H1 (cell line): ENCODE results near the gene MPPED1. TPM values are rescaled to one million over a fixed set of nuclear protein-coding genes. Genes with fewer than 3 reads are reported as not detected.

Experiments used
- ATF3 ChIP-seq: IDR thresholded peaks from 2 replicates; pipeline ENCODE4 v1.6.1; 2011; ENCODE audit warnings: low read depth, mild to moderate bottlenecking, low read length; ENCODE audit not compliant: insufficient read depth
- BACH1 ChIP-seq: IDR thresholded peaks from 2 replicates; pipeline ENCODE4 v1.6.1; 2012; ENCODE audit warnings: low read length, improper control_type of control experiment
- CREB1 ChIP-seq: IDR thresholded peaks from 2 replicates; pipeline ENCODE4 v1.6.1; 2012; ENCODE audit warnings: inconsistent platforms
- CTCF ChIP-seq, 3 experiments: IDR thresholded peaks; 1 replicate in 2 of 3; 2 replicates in 1 of 3; pipeline versions ENCODE4 v1.5.1 to v1.6.1; 2011; ENCODE audit warnings: low read length in 3 of 3, mild to moderate bottlenecking in 3 of 3, inconsistent platforms in 2 of 3, low read depth in 1 of 3, moderate library complexity in 1 of 3; ENCODE audit not compliant: insufficient read depth in 1 of 3; ENCODE audit errors: control extremely low read depth in 1 of 3
- EP300 ChIP-seq, 2 experiments: IDR thresholded peaks; 1 replicate in 1 of 2; 2 replicates in 1 of 2; pipeline ENCODE4 v1.6.1; 2011 to 2012; ENCODE audit warnings: low read depth in 2 of 2, low read length in 2 of 2, mild to moderate bottlenecking in 2 of 2, borderline replicate concordance in 1 of 2, inconsistent platforms in 1 of 2, moderate library complexity in 1 of 2
- GABPA ChIP-seq: IDR thresholded peaks from 2 replicates; pipeline ENCODE4 v1.6.1; 2011; ENCODE audit warnings: mild to moderate bottlenecking, low read length, moderate library complexity, borderline replicate concordance; ENCODE audit not compliant: insufficient read depth
- MAX ChIP-seq: IDR thresholded peaks from 2 replicates; pipeline ENCODE4 v1.6.1; 2012; ENCODE audit warnings: inconsistent platforms
- RAD21 ChIP-seq, 2 experiments: IDR thresholded peaks in 1 of 2; conservative IDR thresholded peaks in 1 of 2; 2 replicates each; pipeline ENCODE4 v1.6.1; 2011; ENCODE audit warnings: low read depth in 2 of 2, low read length in 2 of 2, improper control_type of control experiment in 1 of 2, inconsistent platforms in 1 of 2, mild to moderate bottlenecking in 1 of 2, moderate library complexity in 1 of 2
- RBBP5 ChIP-seq: IDR thresholded peaks from 2 replicates; pipeline ENCODE4 v1.7.1; 2012; ENCODE audit warnings: low read depth, mild to moderate bottlenecking, inconsistent platforms, low read length, moderate library complexity, borderline replicate concordance
- RFX5 ChIP-seq: IDR thresholded peaks from 2 replicates; pipeline ENCODE4 v1.6.1; 2011; ENCODE audit warnings: low read depth, low read length, improper control_type of control experiment, borderline replicate concordance
- RXRA ChIP-seq: IDR thresholded peaks from 2 replicates; pipeline ENCODE4 v1.6.1; 2011; ENCODE audit warnings: low read depth, mild to moderate bottlenecking, low read length, moderate library complexity; ENCODE audit not compliant: insufficient read depth
- SP1 ChIP-seq: IDR thresholded peaks from 2 replicates; pipeline ENCODE4 v1.6.1; 2011; ENCODE audit warnings: low read depth, low read length
- YY1 ChIP-seq: IDR thresholded peaks from 2 replicates; pipeline ENCODE4 v1.6.1; 2011; ENCODE audit warnings: low read depth, mild to moderate bottlenecking, low read length
- polyA plus RNA-seq, 7 experiments: library from polyadenylated mRNA; depleted of rRNA in 3 of 7; stranded (reverse) in 5 of 7; unstranded in 2 of 7; fragments of >200 nt in 5 of 7; fragments of 200-250 nt in 2 of 7; gene quantifications; 1 replicate in 5 of 7; 2 replicates in 1 of 7; 4 replicates in 1 of 7; pipeline versions ENCODE4 v1.2.1 to v1.2.3, GENCODE V29; 2011 to 2013; ENCODE audit warnings: missing spikeins in 2 of 7, mixed read lengths in 2 of 7
- total RNA-seq: library from RNA; stranded (reverse); fragmentation: NEBNext Ultra II Directional; extraction: Animal tissue kit (Norgen Biotek cat#: 25700); gene quantifications from 2 replicates; pipeline ENCODE4 v1.2.1, GENCODE V29; 2021

MPPED1 gene
- total and polyA plus RNA-seq, 2 of the 8 experiments (the other 6 are each of a cell fraction or from before 2014, with no cell fraction given): 0.29 to 0.37 TPM

DNA sequence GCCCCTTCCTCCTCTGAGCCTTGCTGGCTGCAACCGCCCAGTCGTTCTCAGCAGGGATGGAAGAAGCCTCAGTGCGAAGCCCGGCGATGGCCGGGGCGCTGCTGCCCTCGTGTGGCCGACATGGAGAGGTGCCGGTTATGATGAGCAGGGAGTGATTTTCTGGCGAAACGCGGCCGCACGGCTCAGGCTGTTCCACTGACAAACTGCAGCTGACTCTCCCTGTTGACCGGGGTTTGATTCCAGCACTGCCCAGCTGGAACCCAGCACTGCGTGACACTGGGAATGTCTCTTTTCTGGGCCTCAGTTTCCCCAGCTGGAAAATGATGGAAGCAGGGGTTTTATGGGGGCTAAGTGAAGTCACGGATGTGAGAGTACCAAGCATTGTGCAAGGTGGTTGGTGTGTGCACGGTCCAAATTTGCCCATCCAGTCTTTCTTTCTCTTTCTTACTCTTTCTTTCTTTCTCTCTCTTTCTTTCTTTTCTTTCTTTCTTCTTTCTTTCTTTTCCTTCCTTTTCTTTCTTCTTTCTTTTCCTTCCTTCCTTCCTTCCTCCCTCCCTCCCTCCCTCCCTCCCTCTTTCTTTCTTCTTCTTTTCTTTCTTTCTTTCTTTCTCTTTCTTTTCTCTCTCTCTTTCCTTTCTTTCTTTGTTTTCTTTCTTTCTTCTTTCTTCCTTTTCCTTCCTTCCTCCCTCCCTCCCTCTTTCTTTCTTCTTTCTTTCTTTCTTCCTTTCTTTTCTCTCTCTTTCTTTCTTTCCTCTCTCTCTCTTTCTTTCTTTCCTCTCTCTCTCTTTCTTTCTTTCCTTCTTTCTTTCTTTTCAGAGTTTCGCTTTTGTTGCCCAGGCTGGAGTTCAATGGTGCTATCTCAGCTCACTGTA, 25.8 kb upstream of the MPPED1 start (continued):
- no peak for TF ChIP-seq ATF3
- no peak for TF ChIP-seq BACH1
- 0 out of 2 replicates have a peak, but pooled peaks have one; percentile 31 for TF ChIP-seq MAX
- 0 out of 2 replicates have a peak, but pooled peaks have one; percentile 52 for TF ChIP-seq YY1
- TF ChIP-seq CTCF (IDR thresholded peaks at IDR 0.05; ENCODE audit: control extremely low read depth in 1 of 3, insufficient read depth in 1 of 3, low read depth in 1 of 3, low read length in 3 of 3): peak; percentile 95 to 96 (median 96)
- TF ChIP-seq EP300 (IDR thresholded peaks at IDR 0.05; ENCODE audit: borderline replicate concordance in 1 of 2, low read depth in 2 of 2, low read length in 2 of 2): no peak
- no peak for TF ChIP-seq RXRA
- peak; percentile 20; the same call in 1 of the 2 replicates for TF ChIP-seq CREB1
- TF ChIP-seq RFX5: 0 out of 2 replicates have a peak, but pooled peaks have one; percentile 13
- TF ChIP-seq RBBP5: no peak
- peak; percentile 48; the same call in 1 of the 2 replicates for TF ChIP-seq GABPA
- TF ChIP-seq SP1: no peak
- peak; percentile 100 for TF ChIP-seq RAD21 (IDR thresholded peaks at IDR 0.05 in 1 of 2, conservative IDR thresholded peaks at IDR 0.05 in 1 of 2; ENCODE audit: low read depth in 2 of 2, low read length in 2 of 2)
